ENCODE results near the gene FSD1.

Gene FSD1

GRCh38 chr19:4258181-4258580 lies 46.2 kb upstream of the FSD1 start:
- no peak overlapping the region for H3K4me2 ChIP-seq (ENCODE audit: low read length)
- no peak overlapping the region for H3K27ac ChIP-seq (ENCODE audit: low read depth, low read length, poor library complexity, severe bottlenecking)
- peaks cover 61% of the 10 kb centered on the region for H3K36me3 ChIP-seq (ENCODE audit: insufficient read depth, low read length)
- H4K20me1 ChIP-seq (ENCODE audit: insufficient read depth, low read length): no peaks in the 10 kb centered on the region
- no peak overlapping the region for H2AFZ ChIP-seq (ENCODE audit: low read length)
- no peak overlapping the region for H3K4me3 ChIP-seq (ENCODE audit: low read depth, low read length, poor library complexity, severe bottlenecking)
- no peak overlapping the region for H3K9ac ChIP-seq (ENCODE audit: low read length)
- H3K9me3 ChIP-seq (ENCODE audit: low read length): no peaks in the 10 kb centered on the region
- H3K27me3 ChIP-seq (ENCODE audit: insufficient read depth, low read length): no peaks in the 10 kb centered on the region
- no peak for TF ChIP-seq EZH2 (IDR thresholded peaks at IDR 0.05; ENCODE audit: borderline replicate concordance, low read length)
- TF ChIP-seq, protein P1, sequence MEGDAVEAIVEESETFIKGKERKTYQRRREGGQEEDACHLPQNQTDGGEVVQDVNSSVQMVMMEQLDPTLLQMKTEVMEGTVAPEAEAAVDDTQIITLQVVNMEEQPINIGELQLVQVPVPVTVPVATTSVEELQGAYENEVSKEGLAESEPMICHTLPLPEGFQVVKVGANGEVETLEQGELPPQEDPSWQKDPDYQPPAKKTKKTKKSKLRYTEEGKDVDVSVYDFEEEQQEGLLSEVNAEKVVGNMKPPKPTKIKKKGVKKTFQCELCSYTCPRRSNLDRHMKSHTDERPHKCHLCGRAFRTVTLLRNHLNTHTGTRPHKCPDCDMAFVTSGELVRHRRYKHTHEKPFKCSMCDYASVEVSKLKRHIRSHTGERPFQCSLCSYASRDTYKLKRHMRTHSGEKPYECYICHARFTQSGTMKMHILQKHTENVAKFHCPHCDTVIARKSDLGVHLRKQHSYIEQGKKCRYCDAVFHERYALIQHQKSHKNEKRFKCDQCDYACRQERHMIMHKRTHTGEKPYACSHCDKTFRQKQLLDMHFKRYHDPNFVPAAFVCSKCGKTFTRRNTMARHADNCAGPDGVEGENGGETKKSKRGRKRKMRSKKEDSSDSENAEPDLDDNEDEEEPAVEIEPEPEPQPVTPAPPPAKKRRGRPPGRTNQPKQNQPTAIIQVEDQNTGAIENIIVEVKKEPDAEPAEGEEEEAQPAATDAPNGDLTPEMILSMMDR (IDR thresholded peaks at IDR 0.05; ENCODE audit: low read length): no peak
- no peaks in the 10 kb centered on the region for H3F3A ChIP-seq (ENCODE audit: insufficient read depth, low read length)
- H3K4me1 ChIP-seq (ENCODE audit: insufficient read depth, low read length, severe bottlenecking): no peaks in the 10 kb centered on the region
- no peaks in the 10 kb centered on the region for H3K9me2 ChIP-seq (ENCODE audit: low read depth, low read length)
- H3K79me2 ChIP-seq (ENCODE audit: insufficient read depth, low read length): no peaks in the 10 kb centered on the region

- Histone ChIP-seq H3K4me1 (ENCODE audit: insufficient read depth, low read length, severe bottlenecking) (no peaks in the 10 kb centered on the region), H3F3A (ENCODE audit: insufficient read depth, low read length) (no peaks in the 10 kb centered on the region), H3K9me3 (ENCODE audit: low read length) (no peaks in the 10 kb centered on the region), H3K9me2 (ENCODE audit: low read depth, low read length) (no peaks in the 10 kb centered on the region), H3K4me2 (ENCODE audit: low read length) (no peak overlapping the region), H3K27me3 (ENCODE audit: insufficient read depth, low read length) (no peaks in the 10 kb centered on the region), H3K27ac (ENCODE audit: low read depth, low read length, poor library complexity, severe bottlenecking) (no peak overlapping the region), H4K20me1 (ENCODE audit: insufficient read depth, low read length) (no peaks in the 10 kb centered on the region), H2AFZ (ENCODE audit: low read length) (no peak overlapping the region), H3K4me3 (ENCODE audit: low read depth, low read length, poor library complexity, severe bottlenecking) (no peak overlapping the region), H3K9ac (ENCODE audit: low read length) (no peak overlapping the region), H3K36me3 (ENCODE audit: insufficient read depth, low read length) (peaks cover 52% of the 10 kb centered on the region), H3K79me2 (ENCODE audit: insufficient read depth, low read length) (no peaks in the 10 kb centered on the region)
- no peak for TF ChIP-seq EZH2 (IDR thresholded peaks at IDR 0.05; ENCODE audit: borderline replicate concordance, low read length)
- TF ChIP-seq, protein P1 (IDR thresholded peaks at IDR 0.05; ENCODE audit: low read length): no peak
These were observed 43.7 kb upstream of the FSD1 start for GRCh38 chr19:4260613-4261191.

DNA sequence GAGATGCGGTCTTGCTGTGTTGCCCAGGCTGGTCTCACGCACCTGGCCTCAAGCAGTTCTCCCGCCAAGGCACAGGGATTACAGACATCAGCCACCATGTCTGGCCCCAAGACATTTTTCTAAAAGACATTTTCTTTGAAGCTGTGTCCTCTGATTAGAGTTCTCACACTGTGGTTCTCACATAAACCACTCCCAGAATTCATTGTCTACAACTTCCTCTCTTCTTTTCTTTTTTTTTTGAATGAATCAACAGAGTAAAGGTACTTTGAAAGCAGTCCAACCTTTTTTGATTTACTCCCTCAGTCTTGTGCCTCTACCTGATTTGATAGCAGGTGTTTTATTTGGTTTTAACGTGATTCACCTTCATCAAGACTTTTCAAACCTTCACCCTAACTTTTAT lies 39.6 kb upstream of the FSD1 start:
- peaks cover 42% of the 10 kb centered on the region for H3K36me3 ChIP-seq (ENCODE audit: insufficient read depth, low read length)
- no peaks in the 10 kb centered on the region for H3K4me1 ChIP-seq (ENCODE audit: insufficient read depth, low read length, severe bottlenecking)
- H3K9ac ChIP-seq (ENCODE audit: low read length): no peak overlapping the region
- H3K79me2 ChIP-seq (ENCODE audit: insufficient read depth, low read length): no peaks in the 10 kb centered on the region
- no peaks in the 10 kb centered on the region for H3F3A ChIP-seq (ENCODE audit: insufficient read depth, low read length)
- no peaks in the 10 kb centered on the region for H4K20me1 ChIP-seq (ENCODE audit: insufficient read depth, low read length)
- H3K4me2 ChIP-seq (ENCODE audit: low read length): no peak overlapping the region
- H3K4me3 ChIP-seq (ENCODE audit: low read depth, low read length, poor library complexity, severe bottlenecking): no peak overlapping the region
- TF ChIP-seq, protein P1 (IDR thresholded peaks at IDR 0.05; ENCODE audit: low read length): no peak
- TF ChIP-seq EZH2 (IDR thresholded peaks at IDR 0.05; ENCODE audit: borderline replicate concordance, low read length): no peak
- H3K9me2 ChIP-seq (ENCODE audit: low read depth, low read length): no peaks in the 10 kb centered on the region
- no peak overlapping the region for H2AFZ ChIP-seq (ENCODE audit: low read length)
- no peaks in the 10 kb centered on the region for H3K27me3 ChIP-seq (ENCODE audit: insufficient read depth, low read length)
- no peaks in the 10 kb centered on the region for H3K9me3 ChIP-seq (ENCODE audit: low read length)
- H3K27ac ChIP-seq (ENCODE audit: low read depth, low read length, poor library complexity, severe bottlenecking): no peak overlapping the region

All from OCI-LY1 (cell line).